OCI-LY7 (cell line): Measurements from ENCODE around the gene DDC.

Experiments
- CTCF ChIP-seq: fragments of 200-600 bp; sonication (generic); conservative IDR thresholded peaks from 2 replicates; pipeline ENCODE4 v1.5.1; 2014; ENCODE audit warnings: mild to moderate bottlenecking, antibody characterized with exemption, low read length, moderate library complexity, mixed read lengths
- EZH2phosphoT487 ChIP-seq: fragments of 200-600 bp; sonication (generic); IDR thresholded peaks from 2 replicates; pipeline ENCODE4 v1.6.1; 2018; ENCODE audit warnings: low read depth, borderline replicate concordance, mild to moderate bottlenecking, mixed run types, antibody characterized with exemption, low read length, moderate library complexity, mixed read lengths

GRCh38 chr7:50584386-50584785 is 19.2 kb upstream of the DDC start:
- TF ChIP-seq CTCF (no peak), EZH2phosphoT487 (no peak)
